BLaER1 treated with 17β-estradiol and CSF1 and Interleukin-3, amounts not matched to agents 10 nM and 100 nM (cell line): Measurements from ENCODE around the gene LPO.

Experiments
- H3K27ac ChIP-seq, 11 experiments: shearing (Covaris generic); formaldehyde crosslinking; 2 replicates each; pipeline ENCODE4 v1.8.1; 2022
- H3K27me3 ChIP-seq, 11 experiments: shearing (Covaris generic); formaldehyde crosslinking; 2 replicates each; pipeline ENCODE4 v1.8.1; 2022
- H3K36me3 ChIP-seq, 11 experiments: shearing (Covaris generic); formaldehyde crosslinking; 2 replicates each; pipeline ENCODE4 v1.8.1; 2022
- H3K4me1 ChIP-seq, 10 experiments: shearing (Covaris generic); formaldehyde crosslinking; 2 replicates each; pipeline ENCODE4 v1.8.1; 2022
- H3K4me2 ChIP-seq, 11 experiments: shearing (Covaris generic); formaldehyde crosslinking; 2 replicates each; pipeline ENCODE4 v1.8.1; 2022
- H3K4me3 ChIP-seq, 10 experiments: shearing (Covaris generic); formaldehyde crosslinking; 2 replicates each; pipeline ENCODE4 v1.8.1; 2022
- H3K9ac ChIP-seq, 11 experiments: shearing (Covaris generic); formaldehyde crosslinking; 2 replicates each; pipeline ENCODE4 v1.8.1; 2022
- H3K9me3 ChIP-seq, 11 experiments: shearing (Covaris generic); formaldehyde crosslinking; replicated peaks in 1 of 11; 2 replicates each; pipeline ENCODE4 v1.8.1; 2022
- H4K20me1 ChIP-seq, 11 experiments: shearing (Covaris generic); formaldehyde crosslinking; 2 replicates each; pipeline ENCODE4 v1.8.1; 2022
- Cebpa-rat ChIP-seq, 11 experiments: shearing (Covaris generic); IDR thresholded peaks; 2 replicates each; pipeline ENCODE4 v1.8.1; 2022

Gene LPO

GRCh38 chr17:58269557-58270291 lies 31.3 kb downstream of the LPO start:
- H3K4me3 ChIP-seq = no peak overlapping the region
- no peak overlapping the region for H3K9ac ChIP-seq
- H4K20me1 ChIP-seq = no peaks in the 10 kb centered on the region
- 0 out of 22 replicates have a peak, but pooled peaks cover 0 to 5% (median 0%) of the 10 kb centered on the region in 11 experiments for H3K9me3 ChIP-seq
- no peaks in the 10 kb centered on the region for H3K36me3 ChIP-seq
- H3K4me2 ChIP-seq = no peak overlapping the region
- H3K27ac ChIP-seq = no peak overlapping the region
- TF ChIP-seq Cebpa-rat (IDR thresholded peaks at IDR 0.05) = no peak
- no peaks in the 10 kb centered on the region for H3K27me3 ChIP-seq
- 0 out of 20 replicates have a peak, but pooled peaks cover 0 to 5% (median 0%) of the 10 kb centered on the region in 10 experiments for H3K4me1 ChIP-seq

DNA sequence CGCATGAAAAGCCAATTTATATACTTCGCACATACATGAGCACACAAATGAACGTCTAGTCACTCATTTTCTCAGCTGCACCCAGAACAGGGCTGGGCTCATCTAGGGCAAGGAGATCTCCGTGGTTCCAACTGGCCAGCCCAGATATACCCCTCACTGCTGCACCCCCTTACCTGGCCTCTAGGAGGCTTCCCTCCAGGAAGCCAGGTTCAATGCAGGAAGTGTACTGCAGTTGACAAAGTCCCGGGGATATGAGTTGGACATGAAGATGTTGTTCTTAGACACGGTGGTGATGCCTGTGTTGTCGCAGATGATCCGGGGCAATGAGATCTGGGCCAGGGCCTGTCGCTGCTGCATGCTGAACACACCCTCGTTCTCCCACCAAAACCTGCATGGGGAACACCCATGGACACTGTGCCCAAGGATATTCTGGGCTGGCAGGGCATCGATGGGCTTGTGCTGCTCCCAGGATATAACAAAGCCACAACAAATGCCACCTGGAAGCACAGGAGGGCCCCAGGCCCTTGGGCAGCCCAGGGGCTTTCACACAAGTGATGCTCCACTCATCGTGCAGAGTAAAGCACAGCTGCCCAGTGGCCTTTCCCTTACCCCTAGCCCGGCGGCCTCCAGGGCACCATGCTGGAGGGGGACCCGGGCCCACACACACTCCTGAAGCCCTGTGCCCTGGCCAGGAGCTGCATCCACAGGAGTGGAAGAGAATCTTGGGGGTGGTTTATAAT lies 32.3 kb downstream of the LPO start:
- no peak for TF ChIP-seq Cebpa-rat (IDR thresholded peaks at IDR 0.05)
- no peaks in the 10 kb centered on the region for H3K36me3 ChIP-seq
- H3K4me1 ChIP-seq = 0 out of 20 replicates have a peak, but pooled peaks cover 0 to 5% (median 0%) of the 10 kb centered on the region in 10 experiments
- no peak overlapping the region for H3K9ac ChIP-seq
- no peak overlapping the region for H3K4me2 ChIP-seq
- H4K20me1 ChIP-seq = no peaks in the 10 kb centered on the region
- no peaks in the 10 kb centered on the region for H3K9me3 ChIP-seq
- no peak overlapping the region for H3K4me3 ChIP-seq
- H3K27ac ChIP-seq = no peak overlapping the region
- H3K27me3 ChIP-seq = no peaks in the 10 kb centered on the region

DNA sequence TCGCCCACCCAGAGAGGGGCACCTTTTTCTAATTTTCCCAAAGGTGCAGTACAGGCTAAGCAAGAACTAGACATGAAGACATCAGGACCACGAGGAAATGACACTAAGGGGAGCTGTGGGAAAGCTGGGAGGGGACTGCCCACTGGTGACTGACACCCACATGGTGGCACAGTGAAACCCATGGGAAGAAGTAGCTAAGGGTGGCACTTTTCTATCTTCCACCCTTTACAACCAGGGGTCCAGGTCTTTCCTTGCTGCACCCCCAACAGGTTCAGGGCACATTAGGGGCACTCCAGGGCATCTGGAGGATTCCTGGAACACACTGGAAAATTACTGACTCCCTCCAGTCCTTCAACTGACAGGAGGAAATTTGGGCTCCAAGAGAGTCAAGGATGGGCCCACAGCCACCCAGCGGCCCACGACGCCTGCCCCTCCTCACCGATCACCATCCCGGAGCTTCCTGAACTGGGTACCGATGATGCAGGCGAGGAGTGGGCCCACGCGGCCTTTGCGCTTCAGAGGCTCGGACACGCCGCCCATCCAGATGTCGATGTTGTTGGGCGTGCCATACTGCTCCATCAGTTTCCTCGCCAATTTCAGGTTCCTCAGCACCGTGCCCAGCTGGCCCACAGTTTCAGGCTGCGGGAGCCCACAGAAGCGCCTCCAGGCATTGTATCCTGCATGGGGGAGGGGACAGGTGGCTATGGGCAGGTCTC lies 33.0 kb downstream of the LPO start:
- Histone ChIP-seq H3K4me3 (no peak overlapping the region), H3K27ac (no peak overlapping the region), H3K9ac (no peak overlapping the region), H3K4me1 (peaks cover 0 to 5% (median 0%) of the 10 kb centered on the region in 10 experiments; a peak in 1 of 20 replicates), H3K27me3 (no peaks in the 10 kb centered on the region), H3K36me3 (no peaks in the 10 kb centered on the region), H4K20me1 (no peaks in the 10 kb centered on the region), H3K9me3 (no peaks in the 10 kb centered on the region), H3K4me2 (no peak overlapping the region)
- no peak for TF ChIP-seq Cebpa-rat (IDR thresholded peaks at IDR 0.05)

DNA sequence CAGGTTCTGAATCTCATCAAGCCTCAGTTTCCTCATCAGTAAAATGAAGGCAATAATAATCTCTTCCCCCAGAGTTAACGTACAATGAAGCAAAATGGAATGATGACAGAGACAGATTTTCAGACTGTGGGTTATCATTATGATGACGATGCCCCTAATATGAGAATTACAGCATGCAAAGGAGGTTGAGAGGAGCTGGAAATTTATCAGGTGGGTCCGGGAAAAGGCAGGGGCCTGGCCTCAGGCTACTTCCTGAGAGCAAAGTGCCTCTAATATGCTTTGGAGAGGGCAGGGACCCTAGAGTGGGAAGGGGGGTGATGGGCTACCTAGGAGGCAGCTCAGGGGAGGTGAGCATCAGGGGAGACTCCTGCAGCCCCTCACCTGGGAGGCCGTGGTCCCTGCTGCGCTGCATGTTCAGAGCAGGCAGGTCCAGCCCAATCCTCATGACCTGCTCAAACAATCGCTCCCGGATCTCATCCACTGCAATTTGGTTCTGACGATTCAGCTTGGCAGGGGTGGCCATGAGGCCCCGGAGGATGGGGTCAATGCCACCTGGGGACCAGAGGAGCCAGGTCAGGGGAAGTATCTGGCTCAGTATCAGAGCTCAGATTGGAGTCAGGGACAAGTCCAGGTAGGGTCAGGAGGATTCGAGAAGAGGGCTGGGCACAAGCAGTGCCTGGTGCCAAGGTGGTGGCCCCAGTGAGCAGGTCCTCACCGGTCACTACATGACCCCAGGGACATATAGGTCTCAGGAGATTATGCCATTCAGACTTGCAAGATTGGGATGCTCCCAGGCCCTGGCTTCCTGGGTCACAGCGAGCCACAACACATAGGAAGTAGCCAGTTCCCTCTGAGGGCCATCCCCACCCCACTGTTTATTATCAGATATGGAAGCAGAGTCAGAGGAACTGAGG lies 34.2 kb downstream of the LPO start:
- no peaks in the 10 kb centered on the region for H3K9me3 ChIP-seq
- H3K4me1 ChIP-seq = peaks cover 0 to 12% (median 5%) of the 10 kb centered on the region in 10 experiments; a peak in 16 of 20 replicates
- no peak for TF ChIP-seq Cebpa-rat (IDR thresholded peaks at IDR 0.05)
- no peak overlapping the region for H3K4me3 ChIP-seq
- no peak overlapping the region for H3K9ac ChIP-seq
- no peaks in the 10 kb centered on the region for H3K27me3 ChIP-seq
- H3K36me3 ChIP-seq = no peaks in the 10 kb centered on the region
- 0 out of 22 replicates have a peak overlapping the region, but pooled peaks of 1 of the 11 experiments have one; percentile 10 for H3K4me2 ChIP-seq
- H3K27ac ChIP-seq = no peak overlapping the region
- no peaks in the 10 kb centered on the region for H4K20me1 ChIP-seq

DNA sequence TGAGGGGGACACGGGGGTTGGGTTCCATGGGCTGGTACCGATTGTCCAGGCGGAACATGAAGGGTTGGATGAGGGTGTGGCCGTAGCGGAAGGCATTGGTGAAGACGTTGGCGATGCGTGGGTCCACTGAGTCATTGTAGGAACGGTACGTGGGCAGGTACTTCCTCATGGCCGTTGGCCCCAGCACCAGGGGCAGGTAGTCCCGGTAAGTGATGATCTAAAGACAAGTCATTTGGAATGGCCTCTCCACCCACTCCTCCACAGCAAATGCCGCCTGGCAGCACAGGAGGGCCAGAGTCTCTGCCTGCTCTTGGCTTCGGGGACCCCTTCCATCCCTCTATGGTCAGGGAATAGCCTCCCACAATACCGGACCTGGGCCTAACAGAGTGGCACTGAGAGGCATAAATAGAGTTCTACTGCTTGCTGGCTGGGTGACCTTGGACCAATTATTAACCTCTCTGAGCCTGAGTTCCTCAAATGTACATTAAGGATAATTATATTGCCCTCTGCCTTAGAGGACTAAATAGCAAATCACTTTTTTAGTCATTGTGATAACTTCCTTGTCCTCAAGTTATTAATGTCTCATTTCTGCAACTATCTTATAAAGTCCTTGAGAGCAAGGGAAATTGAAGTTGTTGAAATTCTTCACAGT lies 35.2 kb downstream of the LPO start:
- Histone ChIP-seq H3K27ac (no peak overlapping the region), H3K9me3 (no peaks in the 10 kb centered on the region), H4K20me1 (no peaks in the 10 kb centered on the region), H3K4me1 (peaks cover 0 to 22% (median 14%) of the 10 kb centered on the region in 10 experiments; a peak in 17 of 20 replicates), H3K27me3 (no peaks in the 10 kb centered on the region), H3K36me3 (no peaks in the 10 kb centered on the region), H3K4me2 (0 out of 22 replicates have a peak overlapping the region, but pooled peaks of 1 of the 11 experiments have one; percentile 10), H3K9ac (no peak overlapping the region), H3K4me3 (no peak overlapping the region)
- no peak for TF ChIP-seq Cebpa-rat (IDR thresholded peaks at IDR 0.05)

GRCh38 chr17:58275417-58275816 lies 37.0 kb downstream of the LPO start:
- no peaks in the 10 kb centered on the region for H3K27me3 ChIP-seq

DNA sequence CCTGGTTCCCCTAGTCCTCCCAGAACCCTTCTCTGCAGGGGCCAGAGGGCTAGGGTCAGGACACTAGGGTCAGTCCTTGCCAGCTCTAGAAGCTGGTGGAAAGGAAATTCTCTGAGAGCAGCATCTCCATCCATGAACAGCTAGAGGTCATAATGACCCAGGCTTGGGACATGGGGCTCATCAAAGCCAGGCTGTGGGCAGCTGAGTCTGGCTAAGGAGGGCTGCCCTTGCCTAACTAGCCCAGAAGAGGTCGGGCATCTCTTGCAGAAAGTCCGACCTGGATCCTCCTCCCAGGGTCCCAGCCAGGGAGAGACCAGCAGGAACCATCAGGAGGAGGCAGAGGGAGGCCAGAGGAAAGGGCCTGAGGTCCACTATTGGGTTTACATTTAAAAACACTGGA lies 38.0 kb downstream of the LPO start:
- H3K4me2 ChIP-seq = 0 out of 22 replicates have a peak overlapping the region, but pooled peaks of 1 of the 11 experiments have one; percentile 7
- no peaks in the 10 kb centered on the region for H3K27me3 ChIP-seq
- 0 out of 22 replicates have a peak, but pooled peaks cover 0 to under 1% (median 0%) of the 10 kb centered on the region in 11 experiments for H3K36me3 ChIP-seq
- TF ChIP-seq Cebpa-rat (IDR thresholded peaks at IDR 0.05) = no peak
- peak overlapping the region in 5 of 11 experiments; percentile 7 to 97 (median 38); a peak in 6 of 22 replicates for H3K27ac ChIP-seq
- H3K9ac ChIP-seq = peak overlapping the region in 5 of 11 experiments; percentile 7 to 18 (median 14); a peak in 1 of 22 replicates
- no peak overlapping the region for H3K4me3 ChIP-seq
- peaks cover 0 to 50% (median 43%) of the 10 kb centered on the region in 10 experiments; a peak in 18 of 20 replicates for H3K4me1 ChIP-seq
- H3K9me3 ChIP-seq = peaks cover 0 to 6% (median 0%) of the 10 kb centered on the region in 11 experiments; a peak in 7 of 22 replicates
- H4K20me1 ChIP-seq = no peaks in the 10 kb centered on the region

More at GRCh38 chr17:58275417-58275816, 37.0 kb downstream of the LPO start:
- no peaks in the 10 kb centered on the region for H3K9me3 ChIP-seq
- H3K4me1 ChIP-seq = peaks cover 0 to 40% (median 32%) of the 10 kb centered on the region in 10 experiments; a peak in 17 of 20 replicates
- no peak for TF ChIP-seq Cebpa-rat (IDR thresholded peaks at IDR 0.05)
- H3K9ac ChIP-seq = no peak overlapping the region
- H3K27ac ChIP-seq = peak overlapping the region in 1 of 11 experiments; percentile 6; a peak in 1 of 22 replicates
- H3K4me2 ChIP-seq = no peak overlapping the region
- no peaks in the 10 kb centered on the region for H3K36me3 ChIP-seq
- H4K20me1 ChIP-seq = no peaks in the 10 kb centered on the region
- no peak overlapping the region for H3K4me3 ChIP-seq
